ENCODE measurements around the gene TMC7. TPM values are rescaled to one million over a fixed set of nuclear protein-coding genes. Genes with fewer than 3 reads are reported as not detected.

TMC7 gene
- total and polyA plus RNA-seq, 12 donors, result 0.76 to 1.9 (median 1.2) TPM

DNA sequence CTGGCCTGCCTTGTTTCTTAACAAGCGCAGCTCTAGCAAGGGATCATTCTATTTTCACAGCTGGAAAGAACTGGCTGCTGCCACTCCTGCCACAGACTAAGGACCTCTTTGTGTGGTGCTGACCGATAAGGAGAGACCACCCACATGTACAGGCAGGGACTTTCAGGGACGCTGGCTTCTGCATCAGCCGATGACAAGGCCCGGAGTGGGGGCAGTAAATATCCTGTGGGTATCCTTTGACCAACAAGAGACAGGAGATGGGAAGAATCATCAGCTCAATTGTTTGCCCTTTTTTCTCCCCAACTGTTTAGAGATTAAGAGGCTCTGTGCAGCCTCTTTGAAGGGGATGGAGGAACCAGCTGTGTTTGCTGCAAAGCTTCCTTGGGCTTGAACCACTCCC, 120.9 kb downstream of the TMC7 start:
- Histone ChIP-seq H3K27me3 (no peaks in the 10 kb centered on the region), H3K36me3 (no peaks in the 10 kb centered on the region), H3K4me1 (peaks cover 0 to 21% (median 0%) of the 10 kb centered on the region in 9 donors), H3K9me3 (peaks cover 0 to 9% (median 0%) of the 10 kb centered on the region in 11 donors), H3K4me3 (no peak overlapping the region), H3K27ac (no peak overlapping the region)
- DNase-seq (no peak), ATAC-seq (no peak)
- intact Hi-C loops (cut with DNase I), result no loop called here
- WGBS, 2 donors, result 58% methylated on average over 5 of the region's 5 CpGs
- TF ChIP-seq, protein P1, sequence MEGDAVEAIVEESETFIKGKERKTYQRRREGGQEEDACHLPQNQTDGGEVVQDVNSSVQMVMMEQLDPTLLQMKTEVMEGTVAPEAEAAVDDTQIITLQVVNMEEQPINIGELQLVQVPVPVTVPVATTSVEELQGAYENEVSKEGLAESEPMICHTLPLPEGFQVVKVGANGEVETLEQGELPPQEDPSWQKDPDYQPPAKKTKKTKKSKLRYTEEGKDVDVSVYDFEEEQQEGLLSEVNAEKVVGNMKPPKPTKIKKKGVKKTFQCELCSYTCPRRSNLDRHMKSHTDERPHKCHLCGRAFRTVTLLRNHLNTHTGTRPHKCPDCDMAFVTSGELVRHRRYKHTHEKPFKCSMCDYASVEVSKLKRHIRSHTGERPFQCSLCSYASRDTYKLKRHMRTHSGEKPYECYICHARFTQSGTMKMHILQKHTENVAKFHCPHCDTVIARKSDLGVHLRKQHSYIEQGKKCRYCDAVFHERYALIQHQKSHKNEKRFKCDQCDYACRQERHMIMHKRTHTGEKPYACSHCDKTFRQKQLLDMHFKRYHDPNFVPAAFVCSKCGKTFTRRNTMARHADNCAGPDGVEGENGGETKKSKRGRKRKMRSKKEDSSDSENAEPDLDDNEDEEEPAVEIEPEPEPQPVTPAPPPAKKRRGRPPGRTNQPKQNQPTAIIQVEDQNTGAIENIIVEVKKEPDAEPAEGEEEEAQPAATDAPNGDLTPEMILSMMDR (IDR thresholded peaks at IDR 0.05), result no peak

DNA sequence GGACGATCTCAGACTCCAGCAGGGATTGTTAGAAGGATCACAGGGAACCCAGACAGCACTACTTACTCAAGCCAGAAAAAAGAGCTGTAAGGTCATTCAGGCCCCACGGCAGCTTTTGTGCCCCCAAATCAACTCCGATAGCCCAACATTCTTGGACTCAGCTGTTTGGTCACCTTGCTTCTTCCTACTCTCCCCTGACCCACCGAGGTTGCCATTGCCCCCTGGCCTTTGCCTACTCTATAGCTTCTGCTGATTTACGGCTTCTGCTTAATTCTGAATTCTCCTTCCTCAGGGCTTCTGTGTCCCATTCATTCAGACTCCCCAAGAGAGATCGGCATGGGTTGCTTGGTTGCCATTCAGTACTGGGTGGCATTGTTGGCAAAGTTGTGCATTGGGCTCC, 121.4 kb downstream of the TMC7 start:
- Histone ChIP-seq H3K36me3 (no peaks in the 10 kb centered on the region), H3K27ac (no peak overlapping the region), H3K9me3 (peaks cover 0 to 5% (median 0%) of the 10 kb centered on the region in 11 donors), H3K27me3 (no peaks in the 10 kb centered on the region), H3K4me3 (no peak overlapping the region), H3K4me1 (peaks cover 0 to 21% (median 0%) of the 10 kb centered on the region in 9 donors)
- ATAC-seq, result no peak
- 89% methylated on average over 6 of the region's 6 CpGs for WGBS, 2 donors
- TF ChIP-seq, protein P1 (IDR thresholded peaks at IDR 0.05), result no peak
- intact Hi-C loops (cut with DNase I), result no loop called here
- no peak for DNase-seq

DNA sequence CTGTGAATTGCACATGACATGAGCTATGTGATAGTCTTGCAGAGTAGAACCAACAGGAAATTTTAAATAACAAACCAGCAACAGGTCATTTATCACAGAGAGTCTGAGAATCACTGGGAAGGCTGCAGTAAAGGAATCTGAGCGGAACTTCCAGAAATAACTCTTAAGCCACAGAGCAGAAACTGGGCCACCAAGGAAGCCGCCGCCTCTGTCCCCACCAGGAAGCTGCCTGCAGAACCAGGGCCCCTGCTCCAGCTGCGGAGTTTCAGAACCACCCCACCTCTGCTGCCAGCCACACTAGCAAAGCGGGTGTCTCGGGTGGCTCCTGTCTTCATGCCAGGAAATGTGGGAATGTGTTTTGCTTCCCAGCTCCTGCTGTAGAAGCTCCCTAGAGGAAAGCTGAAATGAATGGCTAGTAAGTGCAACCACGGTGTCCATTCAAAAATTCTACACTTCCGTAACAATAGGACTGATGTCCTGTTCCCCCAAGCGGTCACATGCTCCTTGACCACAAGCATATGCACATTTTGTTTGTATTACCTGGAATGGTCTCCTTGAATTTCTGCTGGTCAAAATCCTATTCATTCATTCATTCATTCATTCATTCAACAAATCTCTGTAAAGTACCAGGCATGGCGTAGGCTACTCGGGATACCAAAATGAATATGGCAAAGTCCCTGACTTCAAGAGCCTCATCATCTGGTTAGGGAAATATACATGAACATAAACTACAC, 122.3 kb downstream of the TMC7 start:
- TF ChIP-seq, protein P1 (IDR thresholded peaks at IDR 0.05), result no peak
- intact Hi-C loops (cut with DNase I), result no loop called here
- ATAC-seq, result no peak
- no peak overlapping the region for H3K27ac ChIP-seq
- H3K9me3 ChIP-seq, result no peaks in the 10 kb centered on the region
- no peaks in the 10 kb centered on the region for H3K36me3 ChIP-seq
- no peak overlapping the region for H3K4me3 ChIP-seq
- H3K4me1 ChIP-seq, result peaks cover 0 to 21% (median 0%) of the 10 kb centered on the region in 9 donors
- no peak for DNase-seq
- H3K27me3 ChIP-seq, result no peaks in the 10 kb centered on the region
- WGBS, 2 donors, result 48 to 63% methylated on average over 11 of the region's 11 CpGs

DNA sequence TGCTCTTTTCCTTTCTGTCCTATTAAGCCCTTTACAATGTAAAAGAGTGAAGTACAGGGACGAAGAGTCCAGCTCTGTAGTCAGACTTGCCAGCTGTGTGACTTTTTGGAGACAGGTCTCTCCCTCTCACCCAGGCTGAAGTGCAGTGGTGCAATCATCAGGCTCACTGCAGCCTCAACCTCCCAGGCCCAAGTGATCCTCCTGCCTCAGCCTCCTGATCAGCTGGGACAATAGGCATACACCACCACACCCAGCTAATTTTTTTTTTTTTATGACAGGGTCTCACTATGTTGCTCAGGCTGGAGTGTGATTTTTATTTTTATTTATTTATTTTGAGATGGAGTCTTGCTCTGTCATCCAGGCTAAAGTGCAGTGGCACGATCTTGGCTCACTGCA, 122.9 kb downstream of the TMC7 start:
- no peaks in the 10 kb centered on the region for H3K27me3 ChIP-seq
- no peak for ATAC-seq
- H3K4me3 ChIP-seq, result no peak overlapping the region
- no peaks in the 10 kb centered on the region for H3K36me3 ChIP-seq
- TF ChIP-seq, protein P1 (IDR thresholded peaks at IDR 0.05), result no peak
- 87 to 94% methylated on average over 2 of the region's 2 CpGs for WGBS, 2 donors
- no peaks in the 10 kb centered on the region for H3K9me3 ChIP-seq
- no peak for DNase-seq
- peaks cover 0 to 21% (median 0%) of the 10 kb centered on the region in 9 donors for H3K4me1 ChIP-seq
- intact Hi-C loops (cut with DNase I), result no loop called here
- H3K27ac ChIP-seq, result no peak overlapping the region
